HL-60/S4 (cell line): ENCODE results near the gene PROM1.

Source experiments
- in situ Hi-C: fragments of 300-500 bp; cut with MboI; formaldehyde crosslinking; loops from 2 replicates; pipeline ENCODE4 v1.14.3; 2022; ENCODE audit warnings: low sequenced_read_pairs

PROM1 gene

GRCh38 chr4:16083241-16084191 lies at the start of gene PROM1:
PROM1 (minus strand) TSS chr4:16084023; CDS start chr4:16075906, 8,117 bp downstream.
- in situ Hi-C loops = no loop called here

- in situ Hi-C loops = no loop called here
Measured at GRCh38 chr4:16133406-16133805, 49.6 kb upstream of the PROM1 start.

- in situ Hi-C loops = no loop called here
Measured at GRCh38 chr4:16131293-16131692, 47.5 kb upstream of the PROM1 start.

GRCh38 chr4:16129336-16129735 lies 45.5 kb upstream of the PROM1 start:
- in situ Hi-C loops = no loop called here

GRCh38 chr4:16126714-16127113 lies 42.9 kb upstream of the PROM1 start:
- in situ Hi-C loops = no loop called here

- in situ Hi-C loops = no loop called here
Measured at GRCh38 chr4:16125571-16126445, 42.0 kb upstream of the PROM1 start.

- in situ Hi-C loops = no loop called here
Measured at GRCh38 chr4:16124232-16124631, 40.4 kb upstream of the PROM1 start.

- in situ Hi-C loops = no loop called here
Measured at GRCh38 chr4:16123356-16124084, 39.7 kb upstream of the PROM1 start.

- in situ Hi-C loops = no loop called here
Measured at GRCh38 chr4:16122784-16123183, 39.0 kb upstream of the PROM1 start.

- in situ Hi-C loops = no loop called here
Measured at GRCh38 chr4:16122308-16122711, 38.5 kb upstream of the PROM1 start.

GRCh38 chr4:16120720-16121119 lies 36.9 kb upstream of the PROM1 start:
- in situ Hi-C loops = no loop called here

- in situ Hi-C loops = no loop called here
Measured at GRCh38 chr4:16119981-16120380, 36.2 kb upstream of the PROM1 start.

GRCh38 chr4:16118090-16118489 lies 34.3 kb upstream of the PROM1 start:
- in situ Hi-C loops = no loop called here

- in situ Hi-C loops = no loop called here
Measured at GRCh38 chr4:16117164-16117563, 33.3 kb upstream of the PROM1 start.

GRCh38 chr4:16116493-16116990 lies 32.7 kb upstream of the PROM1 start:
- in situ Hi-C loops = no loop called here

- in situ Hi-C loops = no loop called here
Measured at GRCh38 chr4:16116019-16116418, 32.2 kb upstream of the PROM1 start.

GRCh38 chr4:16114546-16114945 lies 30.7 kb upstream of the PROM1 start:
- in situ Hi-C loops = no loop called here

GRCh38 chr4:16113741-16114140 lies 29.9 kb upstream of the PROM1 start:
- in situ Hi-C loops = no loop called here

GRCh38 chr4:16111533-16111932 lies 27.7 kb upstream of the PROM1 start:
- in situ Hi-C loops = no loop called here

GRCh38 chr4:16110661-16111290 lies 27.0 kb upstream of the PROM1 start:
- in situ Hi-C loops = no loop called here
